Prostate gland (tissue), 2 donors: Measurements from ENCODE around the gene CT47C1.

ENCODE experiments used
- CTCF ChIP-seq, 4 experiments: fragments of 200-600 bp in 2 of 4; fragments of 450-650 bp in 2 of 4; sonication (generic) in 2 of 4; IDR thresholded peaks; 1 replicate in 3 of 4; 2 replicates in 1 of 4; pipeline ENCODE4 v1.5.1; 2016 to 2019; ENCODE audit warnings: antibody characterized with exemption in 4 of 4, mild to moderate bottlenecking in 2 of 4, moderate library complexity in 2 of 4
- POLR2A ChIP-seq: fragments of 450-650 bp; IDR thresholded peaks from one replicate; pipeline ENCODE4 v1.6.1; 2016; ENCODE audit warnings: antibody characterized with exemption, mild to moderate bottlenecking
- POLR2AphosphoS5 ChIP-seq: sonication (generic); formaldehyde crosslinking; IDR thresholded peaks from one replicate; pipeline ENCODE4 v1.6.1; 2017; ENCODE audit warnings: antibody characterized with exemption

GRCh38 chrX:119041175-119041574 is 31.6 kb upstream of the CT47C1 start:
- TF ChIP-seq CTCF (IDR thresholded peaks at IDR 0.05) (no peak), POLR2A (no peak), POLR2AphosphoS5 (no peak)
